GM12878 (cell line): ENCODE measurements around the gene MPC1. TPM values are rescaled to one million over a fixed set of nuclear protein-coding genes. Genes with fewer than 3 reads are reported as not detected.

Experiments
- ATAC-seq: fragments of 200-7000 bp; cut with Tn5 transposase; 3 replicates; pipeline ENCODE4 v1.9.1; 2020; ENCODE audit warnings: mild to moderate bottlenecking, moderate library complexity
- BruUV-seq: library from RNA; stranded (reverse); fragments of 400-500 nt; replicated peaks from 2 replicates; lab custom pipeline; 2021; lab: Mats Ljungman, UMichigan
- CTCF ChIA-PET: fragments of 300-600 bp; sonication (Branson Sonifier 250); formaldehyde crosslinking; extraction: SDS; loops from one replicate; lab custom pipeline; 2021; ENCODE audit warnings: inconsistent platforms; lab: Yijun Ruan, JAX
- POLR2A ChIA-PET: fragments of 350-600 bp; formaldehyde crosslinking; extraction: SDS; loops from one replicate; lab custom pipeline; 2021; ENCODE audit warnings: inconsistent platforms; lab: Charles Lee
- RAD21 ChIA-PET: fragments of 300-600 bp; sonication (Branson Sonifier 250); formaldehyde crosslinking; loops from one replicate; lab custom pipeline; 2023; ENCODE audit warnings: antibody characterized with exemption; ENCODE audit not compliant: unreplicated experiment; lab: Charles Lee
- SMC1A ChIA-PET: fragments of 300-600 bp; sonication (Branson Sonifier 250); formaldehyde crosslinking; loops from one replicate; lab custom pipeline; 2023; ENCODE audit not compliant: unreplicated experiment, uncharacterized antibody; lab: Charles Lee
- DNase-seq: peaks from one replicate; pipeline ENCODE4 v3.0.0-alpha.2; 2011; ENCODE audit warnings: low read depth, low spot score
- FAIRE-seq: peaks from 3 replicates; lab custom pipeline; 2011; peaks lifted over from hg19 to GRCh38; lab: Jason Lieb, UNC
- H2AFZ ChIP-seq: 2 replicates; pipeline ENCODE4 v1.6.0; 2011; ENCODE audit warnings: low read depth, low read length, control low read depth; ENCODE audit not compliant: control insufficient read depth
- H3K27ac ChIP-seq: 2 replicates; pipeline ENCODE4 v1.5.1; 2011; ENCODE audit warnings: control low read depth; ENCODE audit not compliant: control insufficient read depth, insufficient read depth
- H3K27me3 ChIP-seq, 2 experiments: replicated peaks in 1 of 2; 2 replicates each; pipeline versions ENCODE4 v1.6.0 to v1.6.1; 2011; ENCODE audit warnings: low read length in 1 of 2; ENCODE audit not compliant: control insufficient read depth in 2 of 2, insufficient read depth in 2 of 2
- H3K36me3 ChIP-seq, 2 experiments: 2 replicates each; pipeline ENCODE4 v1.5.1; 2011; ENCODE audit warnings: low read length in 1 of 2; ENCODE audit not compliant: control insufficient read depth in 2 of 2, insufficient read depth in 2 of 2
- H3K4me1 ChIP-seq: 2 replicates; pipeline ENCODE4 v1.6.1; 2011; ENCODE audit warnings: mild to moderate bottlenecking, low read length, moderate library complexity, mixed read lengths; ENCODE audit not compliant: control insufficient read depth, insufficient read depth
- H3K4me2 ChIP-seq: 2 replicates; pipeline ENCODE4 v1.6.0; 2011; ENCODE audit warnings: control low read depth; ENCODE audit not compliant: control insufficient read depth, insufficient read depth
- H3K4me3 ChIP-seq: fragments of 200-600 bp; sonication (generic); 2 replicates; pipeline ENCODE4 v1.5.1; 2016
- H3K79me2 ChIP-seq: 2 replicates; pipeline ENCODE4 v1.6.0; 2011; ENCODE audit warnings: low read length; ENCODE audit not compliant: control insufficient read depth, insufficient read depth
- H3K9ac ChIP-seq: 2 replicates; pipeline ENCODE4 v1.8.0; 2011; ENCODE audit warnings: low read length, control low read depth, mixed read lengths; ENCODE audit not compliant: control insufficient read depth, insufficient read depth
- H3K9me3 ChIP-seq: replicated peaks from 3 replicates; pipeline ENCODE4 v1.5.1; 2011; ENCODE audit warnings: mild to moderate bottlenecking, low read length; ENCODE audit not compliant: control insufficient read depth, insufficient read depth
- H4K20me1 ChIP-seq: 2 replicates; pipeline ENCODE4 v1.6.0; 2011; ENCODE audit not compliant: control insufficient read depth, insufficient read depth
- CTCF ChIP-seq, 3 experiments: IDR thresholded peaks in 2 of 3; conservative IDR thresholded peaks in 1 of 3; 2 replicates each; pipeline ENCODE4 v1.5.1; 2011; ENCODE audit warnings: low read depth in 3 of 3, low read length in 3 of 3, mild to moderate bottlenecking in 3 of 3, control low read depth in 2 of 3, moderate library complexity in 2 of 3, inconsistent platforms in 1 of 3, mixed read lengths in 1 of 3; ENCODE audit not compliant: control insufficient read depth in 2 of 3, insufficient read depth in 1 of 3; ENCODE audit errors: extremely low read depth in 1 of 3
- CUX1 ChIP-seq: IDR thresholded peaks from 2 replicates; pipeline ENCODE4 v1.6.1; 2012; ENCODE audit warnings: improper control_type of control experiment, low read depth, low read length; ENCODE audit not compliant: insufficient replicate concordance
- KDM1A ChIP-seq: fragments of 200-600 bp; sonication (generic); IDR thresholded peaks from 2 replicates; pipeline ENCODE4 v1.6.1; 2016; ENCODE audit warnings: borderline replicate concordance
- PAX8 ChIP-seq: fragments of 450-650 bp; IDR thresholded peaks from 2 replicates; pipeline ENCODE4 v1.6.1; 2017; ENCODE audit warnings: mild to moderate bottlenecking, moderate library complexity
- PKNOX1 ChIP-seq: fragments of 450-650 bp; IDR thresholded peaks from 2 replicates; pipeline ENCODE4 v1.6.1; 2016; ENCODE audit warnings: mild to moderate bottlenecking
- RFX5 ChIP-seq: IDR thresholded peaks from 2 replicates; pipeline ENCODE4 v1.6.1; 2011; ENCODE audit warnings: low read depth, low read length, improper control_type of control experiment
- STAT3 ChIP-seq: IDR thresholded peaks from 2 replicates; pipeline ENCODE4 v1.6.1; 2011; ENCODE audit warnings: low read depth, low read length, improper control_type of control experiment
- USF2 ChIP-seq: IDR thresholded peaks from 2 replicates; pipeline ENCODE4 v1.6.1; 2011; ENCODE audit warnings: low read depth, low read length, improper control_type of control experiment, borderline replicate concordance
- ZNF274 ChIP-seq: IDR thresholded peaks from one replicate; pipeline ENCODE4 v1.8.0; 2011; ENCODE audit not compliant: insufficient read length, insufficient read depth
- in situ Hi-C: fragments of 300-500 bp; cut with MboI; formaldehyde crosslinking; loops from 9 replicates; pipeline ENCODE4 v1.14.3; 2018; ENCODE audit warnings: mixed read lengths
- intact Hi-C: fragments of 100-400 bp; cut with micrococcal nuclease; formaldehyde crosslinking; loops from one replicate; pipeline ENCODE4 v1.14.2; 2022; ENCODE audit not compliant: unreplicated experiment
- polyA plus RNA-seq, 11 experiments: library from polyadenylated mRNA; depleted of rRNA in 4 of 11; unstranded in 6 of 11; stranded (reverse) in 5 of 11; fragments of >200 nt; fragmentation: Nextera tagmentation in 4 of 11; fragmentation: Illumina TruSeq in 1 of 11; extraction: Ambion mirVana in 4 of 11; extraction: Trizol in 1 of 11; gene quantifications; 1 replicate in 1 of 11; 2 replicates in 10 of 11; pipeline versions ENCODE4 v1.2.1 to v1.2.3, GENCODE V29; 2011 to 2016; ENCODE audit warnings: inconsistent platforms in 2 of 11, missing spikeins in 2 of 11, low read depth in 1 of 11
- total RNA-seq, 4 experiments: library from RNA; depleted of rRNA in 3 of 4; stranded (reverse); fragments of >200 nt in 3 of 4; fragmentation: Illumina TruSeq in 1 of 4; extraction: Trizol in 1 of 4; gene quantifications; 2 replicates each; pipeline versions ENCODE4 v1.2.1 to v1.2.3, GENCODE V29; 2013 to 2021

The MPC1 gene
- total and polyA plus RNA-seq, 10 of the 15 experiments (the other 5 are each of a cell fraction or from before 2014, with no cell fraction given): 53.2 to 177 (median 78.8) TPM

- in situ Hi-C loops: no loop called here
- intact Hi-C loops: loop anchor here (10.0 kb wide), 1 partner anchor 808 kb away; the partner anchor contains the start of gene GPR31
- H4K20me1 ChIP-seq: no peaks in the 10 kb centered on the region
- no peaks in the 10 kb centered on the region for H3K36me3 ChIP-seq
- H3K4me3 ChIP-seq: no peak overlapping the region
- RAD21 ChIA-PET: interaction anchor here (1.1 to 1.5 kb wide), 2 partner anchors 12 to 34 kb away, joined by 3 to 4 read pairs; no protein-coding TSS in a partner anchor
- no peak for TF ChIP-seq USF2
- no peak for TF ChIP-seq RFX5
- no peak for TF ChIP-seq PKNOX1
- no peak for TF ChIP-seq CUX1
- no peak for TF ChIP-seq CTCF (IDR thresholded peaks at IDR 0.05 in 2 of 3, conservative IDR thresholded peaks at IDR 0.05 in 1 of 3; ENCODE audit: control insufficient read depth in 2 of 3, extremely low read depth in 1 of 3, insufficient read depth in 1 of 3, low read depth in 3 of 3, low read length in 3 of 3)
- TF ChIP-seq PAX8: no peak
- no peak for TF ChIP-seq ZNF274
- no peak for TF ChIP-seq STAT3
- TF ChIP-seq KDM1A: no peak
- H3K79me2 ChIP-seq: peaks cover 14% of the 10 kb centered on the region
- CTCF ChIA-PET: interaction anchor here (0.7 to 1.7 kb wide), 4 partner anchors 11 to 35 kb away, joined by 3 to 7 read pairs (median 4); no protein-coding TSS in a partner anchor
- SMC1A ChIA-PET: interaction anchor here (0.7 kb wide), 2 partner anchors 11 to 35 kb away, joined by 3 read pairs; no protein-coding TSS in a partner anchor
- no peak overlapping the region for H3K9ac ChIP-seq
- H3K27me3 ChIP-seq: no peaks in the 10 kb centered on the region
- H3K4me2 ChIP-seq: no peak overlapping the region
- peaks cover 7% of the 10 kb centered on the region for H3K4me1 ChIP-seq
- ATAC-seq (no peak), FAIRE-seq (no peak), DNase-seq (no peak)
- H3K27ac ChIP-seq: no peak overlapping the region
- peaks cover 3% of the 10 kb centered on the region; the same call in 2 of the 3 replicates for H3K9me3 ChIP-seq
- POLR2A ChIA-PET: no interaction called here
- BruUV-seq: no TSS peak
- H2AFZ ChIP-seq: no peak overlapping the region
These were observed 35.8 kb downstream of the MPC1 start for GRCh38 chr6:166346965-166347364.
